Measurements from ENCODE around the gene ALPP.
"Not testable (repeated sequence)": the region's sequence is repeated elsewhere in the genome, so short reads cannot be mapped to it uniquely, and the experiment has no call there.

ALPP gene

GRCh38 chr2:232400256-232401015, 21.9 kb downstream of the ALPP start:
- no peak for DNase-seq (ENCODE audit: extremely low read depth in 1 of 2, low read depth in 1 of 2)

- DNase-seq (ENCODE audit: extremely low read depth in 1 of 2, low read depth in 1 of 2), result no peak
These were observed 24.0 kb downstream of the ALPP start for GRCh38 chr2:232402518-232402917.

GRCh38 chr2:232405943-232406510, 27.5 kb downstream of the ALPP start:
- DNase-seq (ENCODE audit: extremely low read depth in 1 of 2, low read depth in 1 of 2), result no peak

- DNase-seq (ENCODE audit: extremely low read depth in 1 of 2, low read depth in 1 of 2), result no peak
These were observed 28.2 kb downstream of the ALPP start, which contains the start of gene ALPG for GRCh38 chr2:232406556-232407310. Gene ALPG (plus strand): TSS chr2:232406844. CDS start chr2:232406895, 51 bp downstream.

- not testable (repeated sequence) for DNase-seq (ENCODE audit: extremely low read depth in 1 of 2, low read depth in 1 of 2)
These were observed 29.0 kb downstream of the ALPP start for GRCh38 chr2:232407428-232408150.

GRCh38 chr2:232408269-232408668, 29.7 kb downstream of the ALPP start:
- not testable (repeated sequence) for DNase-seq (ENCODE audit: extremely low read depth in 1 of 2, low read depth in 1 of 2)

- DNase-seq (ENCODE audit: extremely low read depth in 1 of 2, low read depth in 1 of 2), result not testable (repeated sequence)
These were observed 31.1 kb downstream of the ALPP start for GRCh38 chr2:232409617-232410016.

GRCh38 chr2:232410238-232410900, 31.8 kb downstream of the ALPP start:
- no peak for DNase-seq (ENCODE audit: extremely low read depth in 1 of 2, low read depth in 1 of 2)

GRCh38 chr2:232411901-232412629, 33.5 kb downstream of the ALPP start:
- DNase-seq (ENCODE audit: extremely low read depth in 1 of 2, low read depth in 1 of 2), result no peak

- DNase-seq (ENCODE audit: extremely low read depth in 1 of 2, low read depth in 1 of 2), result no peak
These were observed 34.4 kb downstream of the ALPP start for GRCh38 chr2:232412986-232413385.

GRCh38 chr2:232415138-232415690, 36.7 kb downstream of the ALPP start:
- DNase-seq (ENCODE audit: extremely low read depth in 1 of 2, low read depth in 1 of 2), result no peak

- DNase-seq (ENCODE audit: extremely low read depth in 1 of 2, low read depth in 1 of 2), result no peak
These were observed 37.4 kb downstream of the ALPP start for GRCh38 chr2:232415736-232416520.

GRCh38 chr2:232416521-232417470, 38.2 kb downstream of the ALPP start:
- no peak for DNase-seq (ENCODE audit: extremely low read depth in 1 of 2, low read depth in 1 of 2)

- DNase-seq (ENCODE audit: extremely low read depth in 1 of 2, low read depth in 1 of 2), result no peak
These were observed 38.9 kb downstream of the ALPP start for GRCh38 chr2:232417489-232417888.

GRCh38 chr2:232418056-232418455, 39.5 kb downstream of the ALPP start:
- DNase-seq (ENCODE audit: extremely low read depth in 1 of 2, low read depth in 1 of 2), result no peak

GRCh38 chr2:232418466-232419244, 40.1 kb downstream of the ALPP start:
- no peak for DNase-seq (ENCODE audit: extremely low read depth in 1 of 2, low read depth in 1 of 2)
